Parathyroid adenoma (tissue), 2 donors: ENCODE results near the gene THEMIS2.

Experiments
- H2AFZ ChIP-seq: fragments of 300-600 bp; sonication (generic); one replicate; pipeline ENCODE4 v1.7.0; 2017; ENCODE audit warnings: antibody characterized with exemption, mild to moderate bottlenecking
- H3K27ac ChIP-seq: fragments of 300-600 bp; sonication (generic); one replicate; pipeline ENCODE4 v1.7.0; 2017
- H3K27me3 ChIP-seq: fragments of 300-600 bp; sonication (generic); one replicate; pipeline ENCODE4 v1.7.0; 2017; ENCODE audit warnings: low read length; ENCODE audit not compliant: control insufficient read depth, insufficient read depth
- H3K36me3 ChIP-seq: fragments of 300-600 bp; sonication (generic); one replicate; pipeline ENCODE4 v1.7.0; 2017; ENCODE audit warnings: low read length; ENCODE audit not compliant: control insufficient read depth, insufficient read depth
- H3K4me1 ChIP-seq: fragments of 300-600 bp; sonication (generic); one replicate; pipeline ENCODE4 v1.7.0; 2017; ENCODE audit warnings: control low read depth
- H3K4me2 ChIP-seq: fragments of 300-600 bp; sonication (generic); one replicate; pipeline ENCODE4 v1.7.0; 2017; ENCODE audit warnings: low read length
- H3K4me3 ChIP-seq: fragments of 300-600 bp; sonication (generic); one replicate; pipeline ENCODE4 v1.7.0; 2017; ENCODE audit warnings: low read depth, low read length
- H3K79me2 ChIP-seq: fragments of 300-600 bp; sonication (generic); one replicate; pipeline ENCODE4 v1.7.0; 2017; ENCODE audit warnings: control low read depth
- H3K9ac ChIP-seq: fragments of 300-600 bp; sonication (generic); one replicate; pipeline ENCODE4 v1.7.0; 2017; ENCODE audit warnings: mild to moderate bottlenecking
- H3K9me3 ChIP-seq: fragments of 300-600 bp; sonication (generic); one replicate; pipeline ENCODE4 v1.7.0; 2017; ENCODE audit warnings: low read length; ENCODE audit not compliant: control insufficient read depth
- CTCF ChIP-seq: fragments of 300-600 bp; sonication (generic); IDR thresholded peaks from one replicate; pipeline ENCODE4 v1.7.0; 2017; ENCODE audit warnings: antibody characterized with exemption, mild to moderate bottlenecking
- donor health status: primary hyperparathyroidism.

Gene THEMIS2

GRCh38 chr1:27906759-27907158 lies 34.4 kb downstream of the THEMIS2 start:
- Histone ChIP-seq H3K4me2 (no peak overlapping the region), H3K4me1 (no peaks in the 10 kb centered on the region), H3K4me3 (no peak overlapping the region), H3K79me2 (no peaks in the 10 kb centered on the region), H3K27ac (no peak overlapping the region), H2AFZ (no peak overlapping the region), H3K36me3 (no peaks in the 10 kb centered on the region), H3K27me3 (no peaks in the 10 kb centered on the region), H3K9me3 (no peaks in the 10 kb centered on the region), H3K9ac (no peak overlapping the region)
- TF ChIP-seq CTCF, result no peak

GRCh38 chr1:27912429-27912828 lies 40.1 kb downstream of the THEMIS2 start:
- no peaks in the 10 kb centered on the region for H3K9me3 ChIP-seq
- no peak overlapping the region for H3K4me3 ChIP-seq
- H3K27ac ChIP-seq, result no peak overlapping the region
- H3K9ac ChIP-seq, result no peak overlapping the region
- no peaks in the 10 kb centered on the region for H3K4me1 ChIP-seq
- H3K79me2 ChIP-seq, result no peaks in the 10 kb centered on the region
- H2AFZ ChIP-seq, result no peak overlapping the region
- no peaks in the 10 kb centered on the region for H3K36me3 ChIP-seq
- H3K27me3 ChIP-seq, result no peaks in the 10 kb centered on the region
- TF ChIP-seq CTCF, result no peak
- no peak overlapping the region for H3K4me2 ChIP-seq

- H3K9me3 ChIP-seq, result no peaks in the 10 kb centered on the region
- no peaks in the 10 kb centered on the region for H3K27me3 ChIP-seq
- H3K79me2 ChIP-seq, result no peaks in the 10 kb centered on the region
- no peak overlapping the region for H3K9ac ChIP-seq
- TF ChIP-seq CTCF, result no peak
- H3K4me2 ChIP-seq, result peak overlapping the region; percentile 70
- peak overlapping the region; percentile 86 for H2AFZ ChIP-seq
- H3K27ac ChIP-seq, result peak overlapping the region; percentile 26
- peak overlapping the region; percentile 77 for H3K4me3 ChIP-seq
- no peaks in the 10 kb centered on the region for H3K36me3 ChIP-seq
- no peaks in the 10 kb centered on the region for H3K4me1 ChIP-seq
Measured at GRCh38 chr1:27915082-27915575, 42.8 kb downstream of the THEMIS2 start.

GRCh38 chr1:27922272-27922671 lies 49.9 kb downstream of the THEMIS2 start:
- Histone ChIP-seq H3K9me3 (no peaks in the 10 kb centered on the region), H3K4me1 (no peaks in the 10 kb centered on the region), H3K27me3 (no peaks in the 10 kb centered on the region), H3K36me3 (no peaks in the 10 kb centered on the region), H3K4me2 (no peak overlapping the region), H3K4me3 (no peak overlapping the region), H2AFZ (no peak overlapping the region), H3K79me2 (no peaks in the 10 kb centered on the region), H3K9ac (no peak overlapping the region), H3K27ac (no peak overlapping the region)
- no peak for TF ChIP-seq CTCF

- TF ChIP-seq CTCF, result no peak
- H3K79me2 ChIP-seq, result no peaks in the 10 kb centered on the region
Measured at GRCh38 chr1:27928216-27928954, 56.0 kb downstream of the THEMIS2 start.

More at GRCh38 chr1:27928216-27928954, 56.0 kb downstream of the THEMIS2 start:
- H3K4me1 ChIP-seq, result no peaks in the 10 kb centered on the region
- H3K4me2 ChIP-seq, result no peak overlapping the region
- no peak overlapping the region for H2AFZ ChIP-seq
- H3K4me3 ChIP-seq, result no peak overlapping the region
- H3K9me3 ChIP-seq, result no peaks in the 10 kb centered on the region
- H3K9ac ChIP-seq, result no peak overlapping the region
- no peak overlapping the region for H3K27ac ChIP-seq
- no peaks in the 10 kb centered on the region for H3K36me3 ChIP-seq
- H3K27me3 ChIP-seq, result no peaks in the 10 kb centered on the region
